ENCODE results near the gene HOXA1.
A peak's percentile ranks its signal among the peaks of the same experiment; 100 is the strongest.

GRCh38 chr7:27102581-27103442 is 7.0 kb upstream of the HOXA1 start, which contains the start of gene HOXA2:
- TF ChIP-seq CTCF (IDR thresholded peaks at IDR 0.05) (no peak), POLR2A (IDR thresholded peaks at IDR 0.05) (peak in 2 of 4 donors; percentile 22 to 53)

All from esophagus squamous epithelium (tissue), 4 donors.